Hepatocyte (in vitro differentiated cells): ENCODE results near the gene CPM.

Source experiments
- CTCF ChIP-seq: fragments of 200-600 bp; sonication (generic); IDR thresholded peaks from 2 replicates; pipeline ENCODE4 v1.5.1; 2016; ENCODE audit warnings: antibody characterized with exemption, mild to moderate bottlenecking; ENCODE audit not compliant: poor library complexity
- EZH2 ChIP-seq: fragments of 200-600 bp; sonication (generic); IDR thresholded peaks from 2 replicates; pipeline ENCODE4 v1.6.1; 2016; ENCODE audit warnings: antibody characterized with exemption, mild to moderate bottlenecking, borderline replicate concordance
- EZH2phosphoT487 ChIP-seq: fragments of 200-600 bp; sonication (generic); IDR thresholded peaks from one replicate; pipeline ENCODE4 v1.6.1; 2018; ENCODE audit warnings: antibody characterized with exemption, mild to moderate bottlenecking, low read depth, moderate library complexity; ENCODE audit not compliant: unreplicated experiment, severe bottlenecking

GRCh38 chr12:68831751-68832503, 101.0 kb downstream of the CPM start:
- TF ChIP-seq CTCF (no peak), EZH2 (no peak), EZH2phosphoT487 (no peak)
